KOPT-K1 (cell line): Measurements from ENCODE around the gene MAMDC2.

Experiments used
- H3K27ac ChIP-seq: fragments of 200-600 bp; sonication (generic); 2 replicates; pipeline ENCODE4 v1.5.1; 2016; ENCODE audit warnings: antibody characterized with exemption, mild to moderate bottlenecking, low read depth, low read length; ENCODE audit not compliant: poor library complexity, severe bottlenecking
- H3K36me3 ChIP-seq: fragments of 200-600 bp; sonication (generic); 2 replicates; pipeline ENCODE4 v1.5.1; 2017; ENCODE audit warnings: antibody characterized with exemption, mild to moderate bottlenecking, low read length, moderate library complexity; ENCODE audit not compliant: insufficient read depth
- H3K9me3 ChIP-seq: fragments of 200-600 bp; sonication (generic); 2 replicates; pipeline ENCODE4 v1.5.1; 2017; ENCODE audit warnings: antibody characterized with exemption, low read length, mild to moderate bottlenecking; ENCODE audit not compliant: insufficient read depth, poor library complexity, severe bottlenecking

Gene MAMDC2

GRCh38 chr9:70250221-70250620 is 206.6 kb downstream of the MAMDC2 start:
- Histone ChIP-seq H3K36me3 (no peaks in the 10 kb centered on the region), H3K27ac (no peak overlapping the region), H3K9me3 (no peaks in the 10 kb centered on the region)

- peaks cover 3% of the 10 kb centered on the region for H3K36me3 ChIP-seq
- H3K27ac ChIP-seq: no peak overlapping the region
- no peaks in the 10 kb centered on the region for H3K9me3 ChIP-seq
Observed at GRCh38 chr9:70255486-70255885, 211.8 kb downstream of the MAMDC2 start.

GRCh38 chr9:70256123-70256551 is 212.5 kb downstream of the MAMDC2 start:
- Histone ChIP-seq H3K9me3 (no peaks in the 10 kb centered on the region), H3K27ac (no peak overlapping the region), H3K36me3 (peaks cover 9% of the 10 kb centered on the region)

- Histone ChIP-seq H3K27ac (no peak overlapping the region), H3K9me3 (no peaks in the 10 kb centered on the region), H3K36me3 (peaks cover 23% of the 10 kb centered on the region)
Observed at GRCh38 chr9:70257502-70257901, 213.9 kb downstream of the MAMDC2 start.

- peaks cover 29% of the 10 kb centered on the region for H3K36me3 ChIP-seq
- H3K9me3 ChIP-seq: no peaks in the 10 kb centered on the region
- H3K27ac ChIP-seq: peak overlapping the region; percentile 88
Observed at GRCh38 chr9:70257991-70258691, 214.5 kb downstream of the MAMDC2 start.

- H3K36me3 ChIP-seq: peaks cover 36% of the 10 kb centered on the region
- H3K9me3 ChIP-seq: no peaks in the 10 kb centered on the region
- H3K27ac ChIP-seq: peak within 1 kb of the TSS; percentile 88
Observed at GRCh38 chr9:70258692-70259511, 215.3 kb downstream of the MAMDC2 start, which contains the start of gene SMC5. Gene SMC5 (plus strand): TSS chr9:70258978. CDS start chr9:70259079, 101 bp downstream.

- Histone ChIP-seq H3K36me3 (peaks cover 42% of the 10 kb centered on the region), H3K9me3 (no peaks in the 10 kb centered on the region), H3K27ac (peak overlapping the region; percentile 88)
Observed at GRCh38 chr9:70259512-70259802, 215.8 kb downstream of the MAMDC2 start.

- peak overlapping the region; percentile 88 for H3K27ac ChIP-seq
Observed at GRCh38 chr9:70260007-70260443, 216.4 kb downstream of the MAMDC2 start.

GRCh38 chr9:70260606-70261005 is 217.0 kb downstream of the MAMDC2 start:
- H3K9me3 ChIP-seq: no peaks in the 10 kb centered on the region
- H3K36me3 ChIP-seq: peaks cover 53% of the 10 kb centered on the region
- no peak overlapping the region for H3K27ac ChIP-seq

More at GRCh38 chr9:70260007-70260443, 216.4 kb downstream of the MAMDC2 start:
- no peaks in the 10 kb centered on the region for H3K9me3 ChIP-seq
- peaks cover 47% of the 10 kb centered on the region for H3K36me3 ChIP-seq

GRCh38 chr9:70261131-70261870 is 217.7 kb downstream of the MAMDC2 start:
- Histone ChIP-seq H3K36me3 (peaks cover 60% of the 10 kb centered on the region), H3K9me3 (no peaks in the 10 kb centered on the region), H3K27ac (no peak overlapping the region)

GRCh38 chr9:70262366-70262765 is 218.7 kb downstream of the MAMDC2 start:
- Histone ChIP-seq H3K27ac (no peak overlapping the region), H3K36me3 (peaks cover 71% of the 10 kb centered on the region), H3K9me3 (no peaks in the 10 kb centered on the region)

GRCh38 chr9:70262948-70263347 is 219.3 kb downstream of the MAMDC2 start:
- Histone ChIP-seq H3K9me3 (no peaks in the 10 kb centered on the region), H3K36me3 (peaks cover 77% of the 10 kb centered on the region), H3K27ac (no peak overlapping the region)

- peaks cover 81% of the 10 kb centered on the region for H3K36me3 ChIP-seq
- no peaks in the 10 kb centered on the region for H3K9me3 ChIP-seq
- no peak overlapping the region for H3K27ac ChIP-seq
Observed at GRCh38 chr9:70263421-70263820, 219.8 kb downstream of the MAMDC2 start.
